T-cell (primary cell): Measurements from ENCODE around the gene IGFBPL1. TPM values are rescaled to one million over a fixed set of nuclear protein-coding genes. Genes with fewer than 3 reads are reported as not detected.
"Not testable (repeated sequence)": the region's sequence is repeated elsewhere in the genome, so short reads cannot be mapped to it uniquely, and the experiment has no call there.

Experiments used
- ATAC-seq, 4 experiments: fragments of 200-7000 bp in 3 of 4; fragments of 150-1000 bp in 1 of 4; cut with Tn5 transposase; replicated peaks in 1 of 4; 1 replicate in 3 of 4; 2 replicates in 1 of 4; pipeline ENCODE4 v1.10.0; 2021; ENCODE audit warnings: moderate library complexity in 3 of 4, mild to moderate bottlenecking in 2 of 4, moderate number of reproducible peaks in 1 of 4
- CTCF ChIA-PET, 2 donors: fragments of 300-600 bp; sonication (Branson Sonifier 250); formaldehyde crosslinking; loops; one replicate each; lab custom pipeline; 2022; ENCODE audit warnings: antibody characterized with exemption in 2 of 2; lab: Charles Lee
- POLR2A ChIA-PET, 2 donors: fragments of 300-600 bp; sonication (Branson Sonifier 250); formaldehyde crosslinking; loops; one replicate each; lab custom pipeline; 2022; ENCODE audit warnings: antibody characterized with exemption in 2 of 2; lab: Charles Lee
- DNase-seq, 35 experiments: peaks; one replicate each; pipeline versions ENCODE4 v3.0.0 to v3.0.0-alpha.2; 2013 to 2023
- H3K27ac ChIP-seq: one replicate; pipeline ENCODE4 v1.5.1; 2013; ENCODE audit warnings: low read length
- H3K27me3 ChIP-seq, 2 experiments: replicated peaks in 1 of 2; 1 replicate in 1 of 2; 2 replicates in 1 of 2; pipeline versions ENCODE4 v1.6.1 to v1.7.0; 2013; ENCODE audit warnings: low read length in 1 of 2, mixed read lengths in 1 of 2; ENCODE audit not compliant: control insufficient read depth in 2 of 2, insufficient read depth in 2 of 2; ENCODE audit errors: extremely low read depth in 1 of 2
- H3K36me3 ChIP-seq, 2 donors: 1 replicate in 1 of 2; 2 replicates in 1 of 2; pipeline versions ENCODE4 v1.6.1 to v1.7.0; 2013; ENCODE audit warnings: low read length in 1 of 2; ENCODE audit not compliant: control insufficient read depth in 2 of 2, insufficient read depth in 1 of 2; ENCODE audit errors: extremely low read depth in 1 of 2
- H3K4me1 ChIP-seq, 2 experiments: 1 replicate in 1 of 2; 2 replicates in 1 of 2; pipeline versions ENCODE4 v1.6.1 to v1.7.0; 2013; ENCODE audit warnings: low read length in 2 of 2, mixed read lengths in 1 of 2; ENCODE audit not compliant: insufficient read depth in 2 of 2, control insufficient read depth in 1 of 2; ENCODE audit errors: extremely low read depth in 1 of 2
- H3K4me3 ChIP-seq, 2 donors: 1 replicate in 1 of 2; 2 replicates in 1 of 2; pipeline versions ENCODE4 v1.5.1 to v1.7.0; 2013; ENCODE audit warnings: mild to moderate bottlenecking in 2 of 2, low read length in 1 of 2, moderate library complexity in 1 of 2; ENCODE audit not compliant: control insufficient read depth in 1 of 2; ENCODE audit errors: extremely low read depth in 1 of 2
- H3K9me3 ChIP-seq: 2 replicates; pipeline ENCODE4 v1.7.0; 2013
- H3K27ac Mint-ChIP-seq, 2 donors: one replicate each; pipeline ENCODE4 v1.8.0; 2020 to 2021; ENCODE audit warnings: mild to moderate bottlenecking in 2 of 2, mixed read lengths in 2 of 2
- H3K27me3 Mint-ChIP-seq, 2 donors: one replicate each; pipeline ENCODE4 v1.8.0; 2021 to 2022; ENCODE audit warnings: mixed read lengths in 2 of 2
- H3K36me3 Mint-ChIP-seq: one replicate; pipeline ENCODE4 v1.8.0; 2021; ENCODE audit warnings: mixed read lengths
- H3K4me1 Mint-ChIP-seq, 3 donors: one replicate each; pipeline ENCODE4 v1.8.0; 2020 to 2022; ENCODE audit warnings: mixed read lengths in 3 of 3, mild to moderate bottlenecking in 1 of 3
- H3K4me3 Mint-ChIP-seq, 3 donors: one replicate each; pipeline ENCODE4 v1.8.0; 2020 to 2022; ENCODE audit warnings: mild to moderate bottlenecking in 3 of 3, mixed read lengths in 3 of 3, moderate library complexity in 3 of 3
- H3K9me3 Mint-ChIP-seq, 3 donors: one replicate each; pipeline ENCODE4 v1.8.0; 2020 to 2022; ENCODE audit warnings: mixed read lengths in 3 of 3
- WGBS: methylation state at CpG from one replicate; pipeline ENCODE4 v1.1.5; 2013; ENCODE audit warnings: missing lambda C conversion rate; ENCODE audit not compliant: insufficient coverage; 5-methylcytosine and 5-hydroxymethylcytosine counted together
- total RNA-seq, 35 experiments: library from RNA in 6 of 35; stranded (reverse) in 6 of 35; fragments of 120-200 nt in 1 of 35; gene quantifications; one replicate each; pipeline versions ENCODE4 v1.2.1 to v1.2.4 and lab custom pipeline; 2013 to 2026

The IGFBPL1 gene
- total RNA-seq, 5 donors from 2014 or later (not counting 1 experiment from before 2014, with no cell fraction given): not detected

DNA sequence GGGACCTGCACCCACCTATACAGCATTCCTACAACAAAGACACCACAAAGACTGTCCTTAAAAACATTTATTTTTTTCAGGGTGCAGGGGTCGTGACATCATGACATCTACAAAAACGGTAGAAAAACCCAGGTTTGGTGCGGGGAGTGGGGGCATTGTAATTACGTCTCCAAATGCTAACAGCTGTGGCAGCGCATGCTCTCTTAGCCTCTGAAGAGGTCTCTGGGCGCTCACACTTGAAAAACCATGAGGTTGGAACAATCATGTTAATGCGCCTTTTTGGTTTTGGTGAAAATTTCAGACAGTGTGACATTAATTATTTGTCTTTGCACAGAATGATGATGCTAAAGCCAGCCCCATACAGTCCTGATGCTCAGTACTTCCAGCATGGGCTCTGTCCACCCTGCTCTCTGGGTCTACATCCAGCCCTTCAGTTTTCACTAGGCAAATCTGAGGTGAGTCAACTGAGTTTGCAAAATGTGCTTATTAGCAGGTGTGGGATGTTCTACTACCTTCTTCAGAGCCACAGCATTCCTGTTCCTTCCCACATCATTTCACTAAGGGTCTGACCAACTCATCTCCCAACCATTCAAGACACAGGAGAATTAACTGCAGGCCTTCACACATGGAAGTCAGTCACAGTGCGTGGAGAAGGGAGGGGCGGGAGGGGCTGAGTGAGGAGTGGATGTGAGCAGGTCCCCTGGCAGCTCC is 17.6 kb downstream of the IGFBPL1 start:
- H3K36me3 ChIP-seq: no peaks in the 10 kb centered on the region
- CTCF ChIA-PET: no interaction called here
- POLR2A ChIA-PET: no interaction called here
- DNase-seq: no peak
- H3K4me1 ChIP-seq: no peaks in the 10 kb centered on the region
- Mint-ChIP-seq H3K27ac (no peak overlapping the region), H3K4me3 (no peak overlapping the region), H3K36me3 (no peaks in the 10 kb centered on the region), H3K9me3 (no peaks in the 10 kb centered on the region), H3K27me3 (peaks cover 19 to 36% of the 10 kb centered on the region in 2 donors), H3K4me1 (no peaks in the 10 kb centered on the region)
- 91% methylated on average over 5 of the region's 9 CpGs for WGBS
- peaks cover 0 to 23% of the 10 kb centered on the region in 2 experiments for H3K27me3 ChIP-seq
- no peak overlapping the region for H3K27ac ChIP-seq
- no peaks in the 10 kb centered on the region for H3K9me3 ChIP-seq
- ATAC-seq: no peak
- no peak overlapping the region for H3K4me3 ChIP-seq

DNA sequence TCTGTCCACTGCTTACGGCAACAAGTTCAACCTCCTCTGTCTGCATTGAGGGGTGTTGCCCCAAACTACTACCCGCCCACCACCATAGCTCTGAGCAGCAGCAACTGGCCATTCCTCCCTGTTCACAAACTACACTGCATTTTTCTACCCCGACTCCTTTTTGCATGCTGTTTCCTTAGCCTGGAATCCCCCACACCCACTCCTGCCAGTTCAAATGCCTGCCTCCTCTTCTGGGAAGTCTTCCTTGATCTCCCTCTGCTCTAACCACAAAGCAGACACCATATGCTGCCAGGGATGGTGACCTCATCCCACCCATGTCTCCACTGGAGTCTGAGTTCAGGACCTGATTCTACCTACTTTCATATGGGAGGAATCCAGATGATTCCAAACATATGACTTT is 18.5 kb downstream of the IGFBPL1 start:
- Histone ChIP-seq H3K4me3 (no peak overlapping the region), H3K36me3 (no peaks in the 10 kb centered on the region), H3K4me1 (no peaks in the 10 kb centered on the region), H3K27ac (no peak overlapping the region), H3K27me3 (peaks cover 0 to 25% of the 10 kb centered on the region in 2 experiments), H3K9me3 (no peaks in the 10 kb centered on the region)
- CTCF ChIA-PET: no interaction called here
- no peaks in the 10 kb centered on the region for H3K4me1 Mint-ChIP-seq
- peaks cover 21 to 32% of the 10 kb centered on the region in 2 donors for H3K27me3 Mint-ChIP-seq
- no peaks in the 10 kb centered on the region for H3K9me3 Mint-ChIP-seq
- H3K4me3 Mint-ChIP-seq: no peak overlapping the region
- H3K27ac Mint-ChIP-seq: no peak overlapping the region
- H3K36me3 Mint-ChIP-seq: no peaks in the 10 kb centered on the region
- 66% methylated on average over 3 of the region's 3 CpGs for WGBS
- POLR2A ChIA-PET: no interaction called here
- ATAC-seq (no peak), DNase-seq (no peak)

DNA sequence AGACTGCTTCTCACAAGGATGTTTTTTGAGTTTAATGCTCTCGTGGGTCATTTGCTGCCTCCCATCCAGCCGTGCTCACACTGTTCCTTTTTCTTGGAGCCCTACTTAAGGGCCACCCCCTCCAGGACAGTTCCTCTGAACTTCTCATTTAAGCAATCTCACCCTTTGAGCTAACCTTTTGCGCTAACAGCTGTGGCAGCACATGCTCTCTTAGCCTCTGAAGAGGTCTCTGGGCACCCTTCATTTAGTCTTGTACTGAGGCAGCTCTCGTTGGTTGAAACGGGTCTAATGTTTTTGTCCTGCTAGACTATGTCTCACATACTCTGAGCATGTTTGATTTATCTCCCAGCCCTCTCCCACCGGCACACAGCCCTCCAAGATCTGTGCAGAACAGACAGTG is 19.9 kb downstream of the IGFBPL1 start:
- 74% methylated on average over 5 of the region's 6 CpGs for WGBS
- Mint-ChIP-seq H3K9me3 (no peaks in the 10 kb centered on the region), H3K27ac (no peak overlapping the region), H3K4me3 (no peak overlapping the region), H3K27me3 (peaks cover 21 to 26% of the 10 kb centered on the region in 2 donors), H3K36me3 (peaks cover 3% of the 10 kb centered on the region), H3K4me1 (no peaks in the 10 kb centered on the region)
- no peak for ATAC-seq
- Histone ChIP-seq H3K4me3 (no peak overlapping the region), H3K27me3 (peaks cover 0 to 23% of the 10 kb centered on the region in 2 experiments), H3K4me1 (peaks cover 0 to 2% of the 10 kb centered on the region in 2 experiments), H3K9me3 (no peaks in the 10 kb centered on the region), H3K36me3 (no peaks in the 10 kb centered on the region), H3K27ac (no peak overlapping the region)
- DNase-seq: no peak
- ChIA-PET POLR2A (no interaction called here), CTCF (no interaction called here)

DNA sequence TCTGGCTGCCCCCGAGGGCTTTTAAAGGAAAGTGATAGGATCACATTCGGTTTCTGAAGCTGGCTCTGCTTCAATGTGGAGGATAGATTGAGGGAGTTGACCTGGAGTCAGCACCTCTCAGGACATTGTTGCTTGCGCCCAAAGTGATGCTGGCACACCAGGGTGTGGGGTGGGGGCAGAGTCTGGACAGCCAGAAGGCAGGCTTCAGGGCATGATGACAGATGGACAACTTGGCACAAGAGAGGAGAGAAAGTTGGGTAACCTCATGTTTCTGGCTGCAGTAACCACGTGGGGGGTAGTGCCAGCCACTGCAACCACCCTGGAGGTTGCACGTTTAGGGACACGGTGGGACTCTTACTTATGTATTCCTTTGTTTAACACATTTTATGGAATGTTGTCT is 22.3 kb downstream of the IGFBPL1 start:
- ChIA-PET CTCF (no interaction called here), POLR2A (no interaction called here)
- Histone ChIP-seq H3K36me3 (peaks cover 0 to 1% of the 10 kb centered on the region in 2 donors), H3K4me3 (no peak overlapping the region), H3K27me3 (peaks cover 0 to 23% of the 10 kb centered on the region in 2 experiments), H3K4me1 (peaks cover 0 to 2% of the 10 kb centered on the region in 2 experiments), H3K27ac (no peak overlapping the region), H3K9me3 (no peaks in the 10 kb centered on the region)
- Mint-ChIP-seq H3K27me3 (peaks cover 21 to 26% of the 10 kb centered on the region in 2 donors), H3K27ac (no peak overlapping the region), H3K9me3 (no peaks in the 10 kb centered on the region), H3K36me3 (peaks cover 10% of the 10 kb centered on the region), H3K4me3 (no peak overlapping the region), H3K4me1 (no peaks in the 10 kb centered on the region)
- WGBS: 54% methylated on average over 3 of the region's 6 CpGs
- no peak for DNase-seq
- ATAC-seq: no peak

DNA sequence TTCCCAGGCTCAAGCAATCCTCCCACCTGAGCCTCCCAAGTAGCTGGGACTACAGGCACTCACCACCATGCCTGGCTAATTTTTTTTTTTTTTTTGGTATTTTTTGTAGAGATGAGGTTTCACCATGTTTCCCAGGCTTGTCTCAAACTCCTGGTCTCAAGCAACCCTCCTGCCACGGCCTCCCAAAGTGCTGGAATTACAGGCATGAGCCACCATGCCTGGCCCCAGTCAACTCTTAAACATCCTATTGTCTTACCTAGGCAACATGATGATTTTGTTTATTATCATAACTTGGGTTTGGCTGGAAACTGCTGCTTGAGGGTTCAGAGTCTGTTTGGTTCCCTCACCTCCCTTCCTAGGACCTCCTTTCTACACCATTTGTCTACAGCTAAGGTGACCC is 25.1 kb downstream of the IGFBPL1 start:
- DNase-seq, H3K4me1 Mint-ChIP-seq, H3K27ac Mint-ChIP-seq, H3K9me3 ChIP-seq, H3K9me3 Mint-ChIP-seq, H3K4me1 ChIP-seq, H3K4me3 Mint-ChIP-seq, H3K27ac ChIP-seq, H3K4me3 ChIP-seq, ATAC-seq, CTCF ChIA-PET, POLR2A ChIA-PET: not testable (repeated sequence)
- H3K27me3 Mint-ChIP-seq: peaks cover 10 to 13% of the 10 kb centered on the region in 2 donors
- H3K36me3 ChIP-seq: peaks cover 0 to 12% of the 10 kb centered on the region in 2 donors
- no CpG with 5 or more reads among the region's 1 CpG for WGBS
- peaks cover 0 to 12% of the 10 kb centered on the region in 2 experiments for H3K27me3 ChIP-seq
- H3K36me3 Mint-ChIP-seq: peaks cover 29% of the 10 kb centered on the region

DNA sequence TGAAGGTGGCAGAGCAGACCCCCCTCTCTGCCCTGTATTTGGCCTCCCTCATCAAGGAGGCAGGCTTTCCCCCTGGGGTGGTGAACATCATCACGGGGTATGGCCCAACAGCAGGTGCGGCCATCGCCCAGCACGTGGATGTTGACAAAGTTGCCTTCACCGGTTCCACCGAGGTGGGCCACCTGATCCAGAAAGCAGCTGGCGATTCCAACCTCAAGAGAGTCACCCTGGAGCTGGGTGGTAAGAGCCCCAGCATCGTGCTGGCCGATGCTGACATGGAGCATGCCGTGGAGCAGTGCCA is 27.9 kb downstream of the IGFBPL1 start:
- Histone ChIP-seq H3K36me3 (peaks cover 0 to 12% of the 10 kb centered on the region in 2 donors), H3K4me1 (peaks cover 0 to 15% of the 10 kb centered on the region in 2 experiments), H3K27me3 (peaks cover 0 to 6% of the 10 kb centered on the region in 2 experiments), H3K27ac (no peak overlapping the region), H3K9me3 (no peaks in the 10 kb centered on the region), H3K4me3 (no peak overlapping the region)
- Mint-ChIP-seq H3K4me1 (peaks cover 19 to 22% (median 20%) of the 10 kb centered on the region in 3 donors), H3K4me3 (no peak overlapping the region), H3K27me3 (peaks cover 0 to 1% of the 10 kb centered on the region in 2 donors), H3K9me3 (no peaks in the 10 kb centered on the region), H3K27ac (no peak overlapping the region), H3K36me3 (peaks cover 29% of the 10 kb centered on the region)
- POLR2A ChIA-PET: no interaction called here
- DNase-seq: no peak
- 84% methylated on average over 9 of the region's 10 CpGs for WGBS
- no peak for ATAC-seq
- CTCF ChIA-PET: no interaction called here
